Measurements from ENCODE around the gene SLC43A3. TPM values are rescaled to one million over a fixed set of nuclear protein-coding genes. Genes with fewer than 3 reads are reported as not detected.

The SLC43A3 gene
- total RNA-seq, 1 experiment from 2014 or later: 127 TPM

GRCh38 chr11:57444362-57445121, 17.6 kb upstream of the SLC43A3 start:
- no TSS peak for BruUV-seq (replicated peaks)
- intact Hi-C loops (cut with micrococcal nuclease; ENCODE audit: unreplicated experiment): no loop called here
- DNase-seq: no peak
- CTCF ChIA-PET: interaction anchor here (0.7 to 0.9 kb wide), 2 partner anchors 14 to 83 kb away, joined by 3 read pairs; no protein-coding TSS in a partner anchor
- Mint-ChIP-seq H3K27ac (ENCODE audit: unreplicated experiment) (no peak overlapping the region), H3K4me1 (ENCODE audit: low read depth, unreplicated experiment) (peaks cover 21% of the 10 kb centered on the region), H3K36me3 (ENCODE audit: insufficient read depth, unreplicated experiment) (no peaks in the 10 kb centered on the region), H3K4me3 (ENCODE audit: low read depth, unreplicated experiment) (no peak overlapping the region), H3K27me3 (ENCODE audit: unreplicated experiment) (peaks cover 22% of the 10 kb centered on the region), H3K9me3 (ENCODE audit: low read depth, unreplicated experiment) (no peaks in the 10 kb centered on the region)
- TF ChIP-seq CTCF (IDR thresholded peaks at IDR 0.05; ENCODE audit: unreplicated experiment): no peak

GRCh38 chr11:57440744-57441414, 14.0 kb upstream of the SLC43A3 start:
- CTCF ChIA-PET: interaction anchor here (1.4 kb wide), 1 partner anchor 18 kb away, joined by 3 read pairs; no protein-coding TSS in a partner anchor
- no peak for TF ChIP-seq CTCF (IDR thresholded peaks at IDR 0.05; ENCODE audit: unreplicated experiment)
- Mint-ChIP-seq H3K4me3 (ENCODE audit: low read depth, unreplicated experiment) (no peak overlapping the region), H3K27me3 (ENCODE audit: unreplicated experiment) (no peaks in the 10 kb centered on the region), H3K4me1 (ENCODE audit: low read depth, unreplicated experiment) (peaks cover 21% of the 10 kb centered on the region), H3K36me3 (ENCODE audit: insufficient read depth, unreplicated experiment) (no peaks in the 10 kb centered on the region), H3K9me3 (ENCODE audit: low read depth, unreplicated experiment) (no peaks in the 10 kb centered on the region), H3K27ac (ENCODE audit: unreplicated experiment) (no peak overlapping the region)
- BruUV-seq (replicated peaks): no TSS peak
- DNase-seq: no peak
- intact Hi-C loops (cut with micrococcal nuclease; ENCODE audit: unreplicated experiment): no loop called here

GRCh38 chr11:57439786-57440185, 12.9 kb upstream of the SLC43A3 start:
- Mint-ChIP-seq H3K27ac (ENCODE audit: unreplicated experiment) (no peak overlapping the region), H3K36me3 (ENCODE audit: insufficient read depth, unreplicated experiment) (no peaks in the 10 kb centered on the region), H3K27me3 (ENCODE audit: unreplicated experiment) (no peaks in the 10 kb centered on the region), H3K9me3 (ENCODE audit: low read depth, unreplicated experiment) (no peaks in the 10 kb centered on the region), H3K4me1 (ENCODE audit: low read depth, unreplicated experiment) (peaks cover 20% of the 10 kb centered on the region), H3K4me3 (ENCODE audit: low read depth, unreplicated experiment) (no peak overlapping the region)
- no peak for DNase-seq
- CTCF ChIA-PET: interaction anchor here (0.6 kb wide), 1 partner anchor 17 kb away, joined by 4 read pairs; no protein-coding TSS in a partner anchor
- no peak for TF ChIP-seq CTCF (IDR thresholded peaks at IDR 0.05; ENCODE audit: unreplicated experiment)
- no TSS peak for BruUV-seq (replicated peaks)
- intact Hi-C loops (cut with micrococcal nuclease; ENCODE audit: unreplicated experiment): no loop called here

- no peak for DNase-seq
- CTCF ChIA-PET: no interaction called here
- Mint-ChIP-seq H3K36me3 (ENCODE audit: insufficient read depth, unreplicated experiment) (peaks cover 5% of the 10 kb centered on the region), H3K4me3 (ENCODE audit: low read depth, unreplicated experiment) (no peak overlapping the region), H3K4me1 (ENCODE audit: low read depth, unreplicated experiment) (peaks cover 20% of the 10 kb centered on the region), H3K9me3 (ENCODE audit: low read depth, unreplicated experiment) (no peaks in the 10 kb centered on the region), H3K27me3 (ENCODE audit: unreplicated experiment) (no peaks in the 10 kb centered on the region), H3K27ac (ENCODE audit: unreplicated experiment) (no peak overlapping the region)
- intact Hi-C loops (cut with micrococcal nuclease; ENCODE audit: unreplicated experiment): no loop called here
- no TSS peak for BruUV-seq (replicated peaks)
- no peak for TF ChIP-seq CTCF (IDR thresholded peaks at IDR 0.05; ENCODE audit: unreplicated experiment)
Observed at GRCh38 chr11:57438345-57439285, 11.7 kb upstream of the SLC43A3 start.

Data from Calu3 (cell line).